T47D (cell line): ENCODE measurements around the gene OR52M1.
"Not testable (repeated sequence)": the region's sequence is repeated elsewhere in the genome, so short reads cannot be mapped to it uniquely, and the experiment has no call there.

Experiments
- DNase-seq, 2 experiments: peaks; one replicate each; pipeline versions ENCODE4 v3.0.0 to v3.0.0-alpha.2; 2011 to 2012; ENCODE audit warnings: low read depth in 1 of 2, low spot score in 1 of 2
- JUND ChIP-seq: IDR thresholded peaks from 2 replicates; pipeline ENCODE4 v1.6.1; 2012; ENCODE audit warnings: low read depth
- in situ Hi-C: cut with HindIII; loops from 2 replicates; pipeline ENCODE4 v1.10.0; 2016; ENCODE audit warnings: low sequenced_read_pairs, low pct_unique_long_range_greater_than_20kb

OR52M1 gene

GRCh38 chr11:4544891-4545290, at the start of gene OR52M1:
Gene OR52M1 (plus strand): TSS chr11:4545191. CDS start chr11:4545191, 0 bp downstream.
- in situ Hi-C loops = no loop called here
- DNase-seq = no peak
- TF ChIP-seq JUND = no peak

- TF ChIP-seq JUND = no peak
- no peak for DNase-seq
- in situ Hi-C loops = no loop called here
Observed at GRCh38 chr11:4495487-4495886, 49.5 kb upstream of the OR52M1 start.

- DNase-seq = no peak
- in situ Hi-C loops = no loop called here
- TF ChIP-seq JUND = no peak
Observed at GRCh38 chr11:4495986-4496385, 49.0 kb upstream of the OR52M1 start.

- no peak for TF ChIP-seq JUND
- in situ Hi-C loops = no loop called here
Observed at GRCh38 chr11:4496557-4497248, 48.3 kb upstream of the OR52M1 start.

DNA sequence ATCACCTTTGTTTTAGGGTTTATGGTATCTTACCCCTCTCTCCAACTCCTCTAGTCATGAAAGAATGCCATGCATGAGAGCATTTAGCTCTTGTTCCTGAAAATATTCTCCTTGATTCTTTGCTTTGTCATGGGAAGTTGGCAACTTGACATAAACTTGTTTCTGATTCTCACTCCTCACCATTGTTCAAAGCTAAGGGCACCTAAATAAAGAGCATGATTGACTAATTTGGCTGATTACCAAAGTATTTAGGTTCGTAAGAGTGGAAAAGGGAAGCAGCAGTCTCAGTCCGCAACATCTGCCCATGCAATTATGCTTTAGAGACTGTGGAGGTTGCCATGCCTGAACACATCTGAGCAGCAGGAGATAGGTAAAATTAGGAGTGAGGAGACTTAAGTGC, 36.1 kb upstream of the OR52M1 start:
- no peak for DNase-seq
- in situ Hi-C loops = no loop called here
- no peak for TF ChIP-seq JUND

More at GRCh38 chr11:4496557-4497248, 48.3 kb upstream of the OR52M1 start:
- DNase-seq = peak in 1 of 2 experiments; percentile 1

- in situ Hi-C loops = no loop called here
- DNase-seq = no peak
- TF ChIP-seq JUND = no peak
Observed at GRCh38 chr11:4511282-4512245, 33.4 kb upstream of the OR52M1 start.

DNA sequence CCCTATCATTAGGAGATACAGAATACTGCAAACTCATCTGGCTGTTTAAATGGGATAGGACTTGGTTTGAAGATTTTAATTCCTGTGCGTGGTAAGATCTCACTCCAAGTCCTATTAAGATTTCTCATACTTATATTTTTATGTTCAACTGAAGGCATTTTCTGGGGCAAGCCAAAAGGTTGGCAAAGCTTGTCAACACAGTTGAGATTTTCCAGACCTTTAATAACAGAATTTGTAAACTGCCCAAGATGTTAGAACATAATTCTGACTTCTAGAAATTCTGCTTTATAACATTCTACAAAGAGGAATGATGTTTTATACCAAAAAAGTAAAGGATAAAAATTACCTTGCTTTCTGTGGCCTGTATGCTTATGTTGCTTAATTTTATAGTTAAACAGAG, 30.8 kb upstream of the OR52M1 start:
- in situ Hi-C loops = no loop called here
- TF ChIP-seq JUND = no peak
- DNase-seq = no peak

DNA sequence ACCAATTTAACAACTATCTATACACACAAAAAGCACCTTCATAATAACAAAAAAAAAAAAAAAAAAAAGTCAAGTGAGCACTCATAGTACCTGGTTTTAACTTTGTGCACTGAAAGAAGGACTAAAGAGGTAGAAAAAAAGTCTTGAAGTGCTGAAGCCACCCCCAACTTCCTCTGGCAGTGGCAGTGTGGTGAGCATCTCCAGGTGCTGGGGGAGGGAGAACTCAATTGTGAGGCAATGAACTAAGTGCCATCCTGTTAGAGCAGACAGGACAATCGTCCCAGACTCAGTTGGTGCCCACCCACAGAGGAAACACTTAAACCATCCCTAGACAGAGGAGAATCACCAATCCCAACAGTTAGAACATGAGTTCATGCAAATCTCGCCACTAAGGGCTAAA, 22.7 kb upstream of the OR52M1 start:
- DNase-seq = no peak
- in situ Hi-C loops = no loop called here
- no peak for TF ChIP-seq JUND

DNA sequence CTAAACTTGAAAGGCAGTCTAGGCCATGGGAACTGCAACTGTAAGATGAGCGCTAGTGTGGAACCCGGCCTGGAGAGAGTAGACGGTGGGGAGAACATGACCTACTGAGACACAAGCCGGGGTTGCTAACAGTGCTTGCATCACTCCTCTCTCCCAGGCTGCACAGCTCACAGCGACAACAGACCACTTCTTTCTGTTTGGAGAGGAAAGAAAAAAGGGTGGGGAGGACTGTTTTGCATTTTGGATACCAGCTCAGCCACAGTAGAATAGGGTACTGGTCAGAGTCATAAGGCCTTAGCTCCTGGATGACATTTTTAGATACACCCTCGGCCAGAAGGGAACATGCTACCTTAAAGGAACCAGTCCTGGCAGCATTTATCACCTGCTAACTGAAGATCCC, 22.2 kb upstream of the OR52M1 start:
- DNase-seq = no peak
- in situ Hi-C loops = no loop called here
- TF ChIP-seq JUND = no peak

- peak in 1 of 2 experiments; percentile 65 for DNase-seq
- no peak for TF ChIP-seq JUND
- in situ Hi-C loops = no loop called here
Observed at GRCh38 chr11:4523666-4524065, 21.3 kb upstream of the OR52M1 start.

GRCh38 chr11:4527926-4528325, 17.1 kb upstream of the OR52M1 start:
- TF ChIP-seq JUND = no peak
- DNase-seq = no peak
- in situ Hi-C loops = no loop called here

GRCh38 chr11:4531686-4532085, 13.3 kb upstream of the OR52M1 start:
- in situ Hi-C loops, DNase-seq: not testable (repeated sequence)

- TF ChIP-seq JUND = no peak
- peak; percentile 9 to 47 for DNase-seq
- in situ Hi-C loops = no loop called here
Observed at GRCh38 chr11:4539603-4540219, 5.3 kb upstream of the OR52M1 start.
